Right lobe of liver (tissue), 6 donors: Measurements from ENCODE around the gene KCNJ5. TPM values are rescaled to one million over a fixed set of nuclear protein-coding genes. Genes with fewer than 3 reads are reported as not detected.
A peak's percentile ranks its signal among the peaks of the same experiment; 100 is the strongest.

ENCODE experiments used
- ATAC-seq, 4 donors: fragments of 200-7000 bp; cut with Tn5 transposase; one replicate each; pipeline ENCODE4 v1.9.1; 2020; ENCODE audit warnings: mild to moderate bottlenecking in 4 of 4, moderate library complexity in 4 of 4
- DNase-seq, 3 donors: peaks; one replicate each; pipeline ENCODE4 v3.0.0-alpha.2; 2020
- H3K27ac ChIP-seq, 3 donors: fragments of 200-600 bp; one replicate each; pipeline ENCODE4 v1.8.0; 2022
- H3K27me3 ChIP-seq, 2 donors: fragments of 200-600 bp; one replicate each; pipeline ENCODE4 v1.8.0; 2022
- H3K36me3 ChIP-seq, 4 donors: fragments of 200-600 bp; sonication (generic) in 1 of 4; one replicate each; pipeline versions ENCODE4 v1.5.1 to v1.8.0; 2017 to 2022; ENCODE audit warnings: control low read depth in 1 of 4
- H3K4me1 ChIP-seq, 4 donors: fragments of 200-600 bp; sonication (generic) in 1 of 4; one replicate each; pipeline versions ENCODE4 v1.5.1 to v1.8.0; 2017 to 2022; ENCODE audit warnings: control low read depth in 1 of 4
- H3K4me3 ChIP-seq, 3 donors: fragments of 200-600 bp; one replicate each; pipeline ENCODE4 v1.8.0; 2022
- H3K9me3 ChIP-seq, 4 donors: fragments of 200-600 bp; sonication (generic) in 1 of 4; one replicate each; pipeline versions ENCODE4 v1.5.1 to v1.8.0; 2017 to 2022; ENCODE audit warnings: control low read depth in 1 of 4
- POLR2A ChIP-seq: fragments of 450-650 bp; IDR thresholded peaks from one replicate; pipeline ENCODE4 v1.6.1; 2017; ENCODE audit warnings: antibody characterized with exemption, mild to moderate bottlenecking
- WGBS: methylation state at CpG from one replicate; pipeline ENCODE4 v1.1.6; 2018; ENCODE audit warnings: low coverage, low lambda C conversion rate; ENCODE audit not compliant: insufficient coverage; ENCODE audit errors: missing lambda C conversion rate; 5-methylcytosine and 5-hydroxymethylcytosine counted together
- intact Hi-C, 2 donors: fragments of 100-400 bp; cut with DNase I; formaldehyde crosslinking; loops; one replicate each; pipeline versions ENCODE4 v1.11.2 to v1.14.1; 2022
- total RNA-seq, 6 experiments: library from RNA; depleted of rRNA in 2 of 6; stranded (reverse); fragments of >200 nt in 2 of 6; fragmentation: NEBNext Ultra II Directional in 3 of 6; extraction: Animal tissue kit (Norgen Biotek cat#: 25700) in 3 of 6; gene quantifications; one replicate each; pipeline versions ENCODE4 v1.1.0 to v1.2.4, GENCODE V29; 2016 to 2023
- TF ChIP-seq, protein P1 (sequence below), 4 donors: fragments of 200-600 bp in 3 of 4; fragments of 450-650 bp in 1 of 4; IDR thresholded peaks; one replicate each; pipeline versions ENCODE4 v1.5.1 to v1.8.0; 2016 to 2022; ENCODE audit warnings: antibody characterized with exemption in 4 of 4, mild to moderate bottlenecking in 2 of 4
- donor health status: DM: no; HTN: yes; CAD: no.
- donor health status: DM: no; HTN: no; CAD: no.
- donor health status: DM: no; HTN: no; CAD: no.
- donor health status: DM: no; HTN: yes; CAD: no.
- donor health status: DM: no; HTN: yes; CAD: no.

Gene KCNJ5
- total RNA-seq, 6 experiments from 2014 or later, result 0.05 to 0.80 (median 0.11) TPM

GRCh38 chr11:128915149-128915521, 24.0 kb downstream of the KCNJ5 start:
- no peak overlapping the region for H3K27ac ChIP-seq
- no peaks in the 10 kb centered on the region for H3K9me3 ChIP-seq
- intact Hi-C loops, result no loop called here
- DNase-seq (no peak), ATAC-seq (no peak)
- H3K4me1 ChIP-seq, result no peaks in the 10 kb centered on the region
- TF ChIP-seq, protein P1, sequence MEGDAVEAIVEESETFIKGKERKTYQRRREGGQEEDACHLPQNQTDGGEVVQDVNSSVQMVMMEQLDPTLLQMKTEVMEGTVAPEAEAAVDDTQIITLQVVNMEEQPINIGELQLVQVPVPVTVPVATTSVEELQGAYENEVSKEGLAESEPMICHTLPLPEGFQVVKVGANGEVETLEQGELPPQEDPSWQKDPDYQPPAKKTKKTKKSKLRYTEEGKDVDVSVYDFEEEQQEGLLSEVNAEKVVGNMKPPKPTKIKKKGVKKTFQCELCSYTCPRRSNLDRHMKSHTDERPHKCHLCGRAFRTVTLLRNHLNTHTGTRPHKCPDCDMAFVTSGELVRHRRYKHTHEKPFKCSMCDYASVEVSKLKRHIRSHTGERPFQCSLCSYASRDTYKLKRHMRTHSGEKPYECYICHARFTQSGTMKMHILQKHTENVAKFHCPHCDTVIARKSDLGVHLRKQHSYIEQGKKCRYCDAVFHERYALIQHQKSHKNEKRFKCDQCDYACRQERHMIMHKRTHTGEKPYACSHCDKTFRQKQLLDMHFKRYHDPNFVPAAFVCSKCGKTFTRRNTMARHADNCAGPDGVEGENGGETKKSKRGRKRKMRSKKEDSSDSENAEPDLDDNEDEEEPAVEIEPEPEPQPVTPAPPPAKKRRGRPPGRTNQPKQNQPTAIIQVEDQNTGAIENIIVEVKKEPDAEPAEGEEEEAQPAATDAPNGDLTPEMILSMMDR (IDR thresholded peaks at IDR 0.05), result no peak
- TF ChIP-seq POLR2A, result no peak
- no peaks in the 10 kb centered on the region for H3K27me3 ChIP-seq
- H3K36me3 ChIP-seq, result no peaks in the 10 kb centered on the region
- WGBS, result 71% methylated on average over 5 of the region's 6 CpGs
- no peak overlapping the region for H3K4me3 ChIP-seq

- 0% methylated on average over 1 of the region's 3 CpGs for WGBS
- H3K9me3 ChIP-seq, result no peaks in the 10 kb centered on the region
- no peak for TF ChIP-seq POLR2A
- TF ChIP-seq, protein P1 (IDR thresholded peaks at IDR 0.05), result no peak
- intact Hi-C loops, result no loop called here
- H3K27ac ChIP-seq, result no peak overlapping the region
- H3K27me3 ChIP-seq, result no peaks in the 10 kb centered on the region
- H3K4me1 ChIP-seq, result no peaks in the 10 kb centered on the region
- ATAC-seq (no peak), DNase-seq (peak in 1 of 3 donors; percentile 19)
- no peak overlapping the region for H3K4me3 ChIP-seq
- H3K36me3 ChIP-seq, result no peaks in the 10 kb centered on the region
Measured at GRCh38 chr11:128916037-128916572, 24.9 kb downstream of the KCNJ5 start.

DNA sequence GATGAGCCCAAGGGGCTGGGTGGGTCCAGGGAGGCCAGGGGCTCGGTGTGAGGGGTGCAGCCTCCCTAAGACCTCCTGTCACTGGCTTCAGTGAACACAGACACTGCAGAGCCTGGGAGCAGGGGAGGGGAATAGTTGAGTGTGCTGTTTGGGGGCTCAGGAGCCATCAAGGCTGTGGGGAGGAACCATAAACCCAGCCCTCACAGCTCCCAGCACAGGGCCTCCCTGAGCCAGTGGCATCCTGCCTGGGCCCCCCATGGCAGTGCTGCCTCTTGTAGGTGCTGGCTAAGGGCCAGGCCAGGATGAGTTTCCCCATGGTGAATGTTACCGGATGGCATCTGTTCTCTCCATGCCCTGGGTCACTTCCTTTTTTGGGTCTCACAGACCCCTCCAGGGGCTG, 25.5 kb downstream of the KCNJ5 start:
- Histone ChIP-seq H3K4me3 (no peak overlapping the region), H3K36me3 (no peaks in the 10 kb centered on the region), H3K27ac (no peak overlapping the region), H3K4me1 (no peaks in the 10 kb centered on the region), H3K9me3 (no peaks in the 10 kb centered on the region), H3K27me3 (no peaks in the 10 kb centered on the region)
- no peak for TF ChIP-seq POLR2A
- TF ChIP-seq, protein P1 (IDR thresholded peaks at IDR 0.05), result no peak
- no peak for ATAC-seq
- DNase-seq, result peak in 1 of 3 donors; percentile 16
- intact Hi-C loops, result no loop called here
- 40% methylated on average over 1 of the region's 2 CpGs for WGBS

GRCh38 chr11:128917144-128917724, 26.1 kb downstream of the KCNJ5 start:
- intact Hi-C loops, result no loop called here
- H3K9me3 ChIP-seq, result no peaks in the 10 kb centered on the region
- no peak overlapping the region for H3K27ac ChIP-seq
- no peaks in the 10 kb centered on the region for H3K27me3 ChIP-seq
- DNase-seq (no peak), ATAC-seq (no peak)
- no peak for TF ChIP-seq POLR2A
- TF ChIP-seq, protein P1 (IDR thresholded peaks at IDR 0.05), result no peak
- 48% methylated on average over 3 of the region's 5 CpGs for WGBS
- no peaks in the 10 kb centered on the region for H3K4me1 ChIP-seq
- no peak overlapping the region for H3K4me3 ChIP-seq
- H3K36me3 ChIP-seq, result no peaks in the 10 kb centered on the region
